ENCODE data around the gene NKG7.

DNA sequence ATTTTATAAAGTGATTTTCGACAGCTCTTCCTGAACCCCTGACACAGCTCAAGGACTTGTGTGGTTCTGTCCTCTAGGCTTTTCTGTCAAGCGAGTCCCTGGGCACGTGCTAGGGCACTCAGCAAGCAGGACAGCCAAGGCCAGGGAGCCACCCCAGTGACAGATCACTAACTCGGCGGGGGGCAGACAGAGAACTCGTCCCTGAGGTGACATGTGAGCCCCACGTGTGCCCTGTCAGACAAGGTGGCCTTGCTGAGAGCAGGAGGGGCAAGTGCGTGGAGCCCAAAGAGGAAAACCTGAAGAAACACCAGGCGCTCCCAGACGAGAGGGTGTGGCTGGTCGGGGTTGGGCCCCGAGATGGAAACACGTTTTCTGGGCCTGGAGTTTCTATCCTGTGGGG is 11.2 kb downstream of the NKG7 start:
- no peak for TF ChIP-seq CTCF (IDR thresholded peaks at IDR 0.05)
- no peak for TF ChIP-seq POLR2A (IDR thresholded peaks at IDR 0.05)

Data from thyroid gland (tissue), 4 donors.